Activated CD4-positive, CD25-positive, alpha-beta regulatory T cell (primary cell): Measurements from ENCODE around the gene THADA.
"Not testable (repeated sequence)": the region's sequence is repeated elsewhere in the genome, so short reads cannot be mapped to it uniquely, and the experiment has no call there.

Source experiments
- DNase-seq, 4 experiments: peaks; one replicate each; lab custom pipeline; 2025; lab: John Stamatoyannopoulos, UW

THADA gene

DNA sequence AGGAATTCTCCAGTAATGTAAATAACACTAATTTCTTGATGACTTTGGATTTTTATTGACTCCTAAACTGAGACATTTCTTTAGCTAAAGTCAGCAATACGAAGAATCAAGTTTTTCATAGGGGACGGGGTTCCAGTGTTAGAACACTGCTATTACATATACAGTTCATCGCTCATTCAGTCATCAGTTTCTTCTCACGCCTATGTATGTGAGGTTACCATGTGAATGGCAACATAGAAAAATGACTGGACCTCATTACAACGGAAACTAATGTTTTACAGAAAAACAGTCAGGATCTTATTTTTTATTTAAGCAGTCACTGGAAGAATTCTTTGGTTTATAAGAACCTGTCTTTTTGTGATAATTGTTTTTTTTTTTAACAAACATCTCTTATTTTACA lies 56.4 kb downstream of the THADA start:
- DNase-seq = no peak

DNA sequence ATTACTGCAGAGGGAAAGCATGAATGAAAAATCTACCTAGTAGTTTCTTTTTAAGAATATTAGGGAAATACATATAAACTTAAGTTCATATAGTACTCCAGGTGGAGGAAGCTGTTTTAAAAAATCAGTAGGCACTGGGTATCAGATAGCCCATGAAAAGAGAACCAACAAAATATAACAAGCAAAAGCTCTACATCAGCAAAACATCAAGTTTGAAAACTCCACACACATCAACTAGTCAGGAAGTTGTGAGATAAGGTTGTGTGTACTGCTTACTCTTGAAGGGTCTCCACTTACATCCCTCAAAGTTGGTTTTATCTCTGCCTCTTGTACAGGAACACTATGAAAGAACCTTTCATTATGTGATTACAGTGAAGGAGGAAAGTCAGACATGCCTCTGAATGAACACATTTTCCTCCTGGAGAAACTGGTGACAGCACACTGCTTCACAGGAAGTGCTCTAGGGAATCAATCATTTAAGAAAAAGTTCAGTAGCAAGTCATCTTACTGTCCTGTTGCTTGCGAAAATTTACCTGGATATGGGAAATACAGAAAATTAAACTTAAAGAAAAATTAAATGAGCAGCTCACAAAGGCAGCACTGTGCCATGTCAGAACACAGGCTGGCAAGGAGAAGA lies 57.7 kb downstream of the THADA start:
- DNase-seq = no peak

DNA sequence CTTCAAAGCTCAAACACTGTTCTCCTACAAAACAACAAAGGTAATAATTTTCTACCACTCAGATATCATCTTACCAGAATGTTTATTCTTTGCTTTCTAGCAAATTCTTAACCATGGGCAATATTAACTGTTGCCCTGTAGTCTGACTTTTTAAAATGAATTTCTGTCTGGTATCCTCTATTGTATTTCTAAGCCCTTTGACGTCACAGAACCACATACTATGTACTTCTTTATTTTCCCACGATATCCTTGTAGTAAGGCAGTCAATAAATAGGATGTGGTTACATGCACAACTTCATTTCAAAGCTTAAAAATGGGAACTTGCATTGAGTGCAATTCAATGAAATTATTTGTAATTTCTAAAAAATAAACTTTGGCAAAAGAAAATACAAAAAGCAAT lies 58.7 kb downstream of the THADA start:
- no peak for DNase-seq

DNA sequence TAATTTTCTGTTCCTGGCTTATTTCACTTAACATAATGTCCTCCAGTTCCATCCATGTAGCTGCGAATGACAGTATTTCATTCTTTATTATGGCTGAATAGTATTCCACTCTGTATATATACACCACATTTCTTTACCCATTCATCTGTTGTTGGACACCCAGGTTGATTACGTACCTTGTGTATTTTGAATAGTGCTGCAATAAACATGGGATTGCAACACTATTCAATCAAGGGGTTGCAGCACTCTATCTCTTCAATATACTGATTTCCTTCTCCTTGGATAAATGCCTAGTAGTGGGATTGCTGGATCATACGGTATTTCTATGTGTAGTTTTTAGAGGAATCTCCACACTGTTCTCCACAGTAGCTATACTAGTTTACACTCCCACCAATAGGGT lies 61.3 kb downstream of the THADA start:
- DNase-seq = no peak

DNA sequence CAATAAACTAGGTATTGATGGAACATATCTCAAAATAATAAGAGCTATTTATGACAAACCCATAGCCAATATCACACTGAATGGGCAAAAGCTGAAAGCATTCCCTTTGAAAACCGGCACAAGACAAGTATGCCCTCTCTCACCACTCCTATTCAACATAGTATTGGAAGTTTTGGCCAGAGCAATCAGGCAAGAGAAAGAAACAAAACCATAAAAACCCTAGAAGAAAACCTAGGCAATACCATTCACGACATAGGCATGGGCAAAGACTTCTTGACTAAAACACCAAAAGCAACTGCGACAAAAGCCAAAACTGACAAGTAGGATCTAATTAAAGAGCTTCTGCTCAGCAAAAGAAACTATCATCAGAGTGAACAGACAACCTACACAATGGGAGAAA lies 63.3 kb downstream of the THADA start:
- not testable (repeated sequence) for DNase-seq

DNA sequence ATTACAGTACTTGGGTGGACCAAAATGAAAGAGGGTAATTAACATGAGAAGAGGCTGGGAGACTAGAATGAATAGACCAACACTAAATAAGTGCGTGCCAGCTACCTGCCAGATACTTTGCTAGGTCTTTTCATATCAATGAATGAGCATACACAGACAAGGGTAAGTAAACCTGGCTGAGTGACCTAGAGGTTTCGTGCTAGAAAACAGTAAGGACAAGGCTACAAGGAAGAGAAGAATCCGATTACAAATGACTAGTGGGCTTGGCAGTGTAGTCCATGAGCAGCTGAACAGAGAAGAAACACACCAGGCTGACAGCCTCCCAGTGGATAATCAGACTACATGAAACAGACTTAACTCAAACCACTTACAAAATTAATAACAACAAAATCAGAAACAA lies 64.6 kb downstream of the THADA start:
- no peak for DNase-seq

DNA sequence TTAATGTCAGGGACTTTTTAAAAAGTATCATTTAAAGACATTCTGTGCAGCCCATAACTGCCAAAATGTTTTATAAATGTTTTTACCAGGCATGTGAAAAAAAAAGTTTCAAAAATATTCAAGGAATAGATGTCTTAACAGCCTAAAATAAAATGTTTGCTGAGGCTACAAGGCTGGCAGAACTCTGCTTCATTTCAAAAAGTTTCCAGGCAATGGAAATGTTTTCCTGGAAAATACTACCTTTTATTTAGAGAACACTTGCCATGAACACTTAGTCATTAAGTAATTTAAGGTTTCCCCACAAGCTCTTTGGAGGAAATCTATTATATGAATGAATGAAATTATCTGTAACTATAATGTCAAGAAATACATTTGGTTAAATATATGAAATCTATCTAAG lies 68.8 kb downstream of the THADA start:
- no peak for DNase-seq

DNA sequence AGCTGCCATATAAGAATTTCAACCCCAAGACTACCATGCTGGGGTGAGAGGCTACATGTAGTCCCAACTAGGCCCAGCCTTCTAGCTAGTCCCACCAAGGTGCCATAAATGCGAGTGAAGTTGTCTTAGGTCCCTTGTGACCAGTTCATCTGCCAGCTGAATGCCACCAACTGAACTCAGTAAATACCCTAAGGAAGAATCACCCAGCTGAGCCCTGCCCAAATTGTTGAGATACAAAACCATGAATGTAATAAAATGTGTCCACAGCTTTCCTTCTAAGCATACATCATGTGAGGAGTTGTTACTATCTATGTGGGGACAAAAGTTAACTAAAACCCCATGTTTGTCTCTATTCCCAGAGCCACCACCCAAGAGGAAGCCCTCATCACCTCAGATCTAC lies 70.3 kb downstream of the THADA start:
- no peak for DNase-seq

DNA sequence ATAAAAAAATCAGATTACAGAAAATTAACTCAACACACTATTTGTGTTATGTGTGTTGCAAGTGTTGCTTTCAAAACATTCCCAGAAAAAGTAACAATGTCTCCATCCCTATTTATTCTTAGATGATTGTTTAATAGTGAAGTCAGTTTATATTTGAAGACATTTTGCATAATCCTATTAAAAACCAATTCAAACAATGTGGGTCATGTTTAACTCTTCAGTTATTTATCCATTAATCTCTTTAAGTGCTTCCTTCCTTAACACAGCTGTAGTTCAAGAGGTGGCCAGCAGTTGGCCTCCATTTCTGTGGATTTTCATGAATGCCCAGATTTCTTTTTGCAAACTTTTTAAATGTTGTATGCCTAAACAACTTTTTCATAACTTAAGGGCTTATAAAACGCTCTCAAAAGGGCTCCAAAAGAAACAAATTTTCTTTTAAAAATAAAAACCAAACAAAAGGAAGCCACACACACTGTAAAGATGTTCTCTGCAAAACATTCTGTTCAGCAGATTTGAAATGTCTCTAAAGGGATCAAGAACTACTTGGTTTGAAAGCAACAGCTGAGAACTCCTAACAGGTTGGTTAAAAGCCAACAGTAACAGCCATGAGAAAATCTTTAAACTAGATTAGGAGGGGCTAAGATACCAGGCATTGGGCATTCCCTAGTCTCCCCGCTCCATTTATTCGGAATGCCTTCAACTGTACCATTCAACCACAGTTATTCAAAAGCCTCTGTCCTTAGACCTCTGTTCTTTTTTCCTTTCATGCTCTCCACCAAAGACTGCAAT lies 71.5 kb downstream of the THADA start:
- DNase-seq = no peak

DNA sequence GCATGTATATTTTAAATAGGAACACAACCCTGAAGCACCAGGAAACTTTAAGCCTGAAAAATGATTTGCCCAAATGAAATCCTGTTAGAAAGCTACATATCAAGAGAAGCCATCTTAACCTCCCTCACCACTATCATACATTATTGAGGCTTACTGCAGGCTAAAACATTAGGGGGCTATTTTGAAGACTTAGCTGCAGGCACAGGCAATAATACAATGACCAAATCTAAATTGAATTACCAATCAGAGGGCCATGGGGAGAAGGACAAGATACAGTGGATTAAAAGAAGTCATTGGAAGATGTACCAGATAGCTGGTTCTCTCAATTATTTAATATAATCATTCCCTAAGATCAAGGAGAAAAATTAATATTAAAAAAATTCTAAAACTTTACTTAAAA lies 73.7 kb downstream of the THADA start:
- no peak for DNase-seq

DNA sequence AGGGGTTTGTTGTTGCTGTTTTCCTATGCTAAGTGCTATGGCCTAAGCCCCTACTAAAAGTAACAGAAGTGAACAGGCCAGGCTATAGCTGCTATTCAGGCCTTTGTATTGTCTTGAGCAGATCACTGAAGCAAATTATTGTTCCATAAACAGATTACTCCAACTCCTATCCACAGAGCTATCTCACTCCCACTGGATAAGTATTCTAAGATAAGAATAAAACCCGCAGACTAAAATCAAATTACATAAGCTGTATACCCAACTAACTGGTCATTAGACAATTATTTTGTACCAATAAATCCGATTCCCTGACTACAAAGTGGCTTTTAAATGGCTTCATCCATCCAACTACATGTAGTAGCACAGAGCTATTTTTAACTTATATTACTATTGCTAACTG lies 74.3 kb downstream of the THADA start:
- no peak for DNase-seq

DNA sequence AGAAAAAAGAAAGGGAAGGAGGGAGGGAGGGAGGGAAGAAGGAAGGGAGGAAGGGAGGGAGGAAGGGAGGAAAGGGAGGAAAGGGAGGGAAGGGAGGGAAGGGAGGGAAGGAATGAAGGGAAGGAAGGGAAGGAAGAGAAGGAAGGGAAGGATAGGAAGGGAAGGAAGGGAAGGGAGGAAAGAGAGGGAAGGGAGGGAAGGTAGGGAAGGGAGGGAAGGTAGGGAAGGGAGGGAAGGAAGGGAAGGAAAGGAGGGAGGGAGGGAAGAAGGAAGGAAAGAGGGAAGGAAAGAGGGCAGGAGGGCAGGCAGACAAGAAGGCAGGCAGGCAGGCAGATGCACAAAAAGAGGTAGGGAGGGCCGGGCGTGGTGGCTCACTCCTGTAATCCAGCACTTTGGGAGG lies 74.9 kb downstream of the THADA start:
- no peak for DNase-seq

DNA sequence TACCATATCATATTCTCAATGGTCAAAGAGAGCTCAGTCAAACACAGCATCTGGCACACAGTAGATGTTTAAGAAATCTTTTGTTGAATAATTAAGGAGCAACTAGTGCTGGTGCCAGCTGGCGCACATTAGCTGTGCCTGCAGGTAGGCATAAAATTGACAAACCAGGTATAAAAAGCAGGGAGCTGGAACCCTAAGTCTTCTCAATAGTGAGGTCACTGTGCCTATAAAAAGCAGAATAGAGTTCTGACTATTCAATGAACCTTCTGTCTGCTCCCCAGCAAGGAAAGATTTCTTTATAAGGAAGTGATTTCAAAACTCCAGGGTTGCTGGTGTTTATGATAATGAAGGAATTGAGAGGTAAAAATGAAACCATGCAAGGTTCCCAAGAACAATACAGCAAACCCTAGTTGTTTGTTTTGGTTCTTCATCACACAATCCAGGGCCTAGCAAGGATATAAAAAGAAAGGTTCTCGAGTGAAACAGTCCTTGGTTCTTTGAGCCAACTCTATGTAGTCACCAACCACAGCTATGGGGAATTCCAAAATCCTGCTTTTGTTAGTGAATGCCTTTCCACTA lies 76.1 kb downstream of the THADA start:
- DNase-seq = no peak

DNA sequence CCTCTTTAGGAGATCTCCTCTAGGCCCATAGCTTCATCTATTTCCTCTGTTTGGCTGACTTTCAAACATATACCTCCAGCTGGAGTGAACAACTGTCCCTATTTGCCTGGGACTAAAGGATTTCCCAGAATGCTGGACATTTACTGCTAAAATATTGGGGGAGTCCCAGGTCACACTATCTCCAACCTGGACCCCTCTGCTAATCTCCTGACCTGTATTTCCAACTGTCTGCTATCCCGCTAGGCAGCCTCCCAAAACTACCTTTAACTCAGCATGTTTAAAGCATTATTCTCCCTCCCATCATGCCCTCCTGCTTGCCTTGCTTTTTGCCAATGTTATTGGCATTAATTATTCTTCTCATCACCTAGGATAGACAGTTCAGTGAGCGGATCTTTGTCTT lies 77.1 kb downstream of the THADA start:
- DNase-seq = no peak

DNA sequence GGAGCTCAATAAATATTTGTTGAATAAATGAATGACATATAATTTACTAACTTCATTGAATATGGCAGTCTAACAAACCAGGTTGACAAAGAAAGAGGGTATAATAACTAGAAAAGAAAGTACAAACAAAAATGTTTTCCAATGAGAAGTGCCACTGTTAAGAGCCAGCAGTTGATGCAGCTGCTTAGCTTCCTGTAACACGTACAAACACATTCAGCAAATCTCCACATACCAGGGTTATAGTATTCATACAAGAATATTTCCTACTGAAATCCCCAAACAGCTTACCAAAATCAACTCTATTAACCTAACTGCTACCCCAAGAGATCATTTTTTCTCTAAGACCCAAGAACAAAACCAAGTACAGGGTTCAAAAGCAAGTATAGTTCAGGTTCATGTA lies 77.7 kb downstream of the THADA start:
- no peak for DNase-seq

DNA sequence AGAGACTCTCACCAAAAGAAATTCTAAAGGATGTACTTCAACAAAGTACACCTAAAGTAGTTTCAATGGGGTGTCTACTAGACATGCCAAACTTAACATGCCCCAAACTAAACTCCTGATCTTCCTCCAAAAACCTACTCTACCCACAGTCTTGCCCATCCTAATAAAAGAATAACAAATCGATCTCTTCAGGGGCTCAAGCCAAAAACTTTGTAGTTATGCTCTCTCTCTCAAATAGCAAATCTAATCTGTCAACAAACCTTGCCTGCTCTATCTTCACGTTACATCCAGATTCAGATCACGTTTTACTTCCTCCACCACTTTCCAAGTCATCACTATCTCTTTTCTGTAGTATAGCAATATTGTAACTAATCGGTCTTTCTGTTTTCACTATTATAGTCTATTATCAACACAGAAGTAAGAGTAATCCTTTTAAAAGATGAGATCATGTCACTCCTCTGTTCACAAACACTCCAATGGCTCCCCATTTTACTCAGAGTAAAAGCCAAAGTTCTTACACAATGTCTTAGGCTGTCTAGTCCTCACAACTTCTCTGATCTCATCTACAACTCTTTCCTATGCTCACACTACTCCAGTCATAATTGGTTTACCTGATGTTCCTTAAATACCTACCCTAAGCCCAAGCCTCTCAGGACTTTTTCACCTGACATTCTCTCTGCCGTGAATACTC lies 79.9 kb downstream of the THADA start:
- no peak for DNase-seq

DNA sequence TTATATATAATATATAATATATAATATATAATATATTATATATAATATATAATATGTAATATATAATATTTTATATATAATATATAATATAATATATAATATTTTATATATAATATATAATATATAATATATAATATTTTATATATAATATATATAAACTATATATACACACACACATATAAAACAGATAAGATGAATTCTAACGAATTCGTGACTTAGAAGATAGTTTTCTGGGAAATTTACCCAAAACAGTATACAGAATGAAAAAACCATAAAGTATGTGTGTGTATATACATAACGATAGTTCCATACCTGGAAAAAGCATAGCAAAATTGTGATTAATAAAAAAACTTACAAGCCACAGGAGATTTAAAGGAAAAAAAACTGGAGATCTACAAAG lies 80.6 kb downstream of the THADA start:
- DNase-seq = no peak

DNA sequence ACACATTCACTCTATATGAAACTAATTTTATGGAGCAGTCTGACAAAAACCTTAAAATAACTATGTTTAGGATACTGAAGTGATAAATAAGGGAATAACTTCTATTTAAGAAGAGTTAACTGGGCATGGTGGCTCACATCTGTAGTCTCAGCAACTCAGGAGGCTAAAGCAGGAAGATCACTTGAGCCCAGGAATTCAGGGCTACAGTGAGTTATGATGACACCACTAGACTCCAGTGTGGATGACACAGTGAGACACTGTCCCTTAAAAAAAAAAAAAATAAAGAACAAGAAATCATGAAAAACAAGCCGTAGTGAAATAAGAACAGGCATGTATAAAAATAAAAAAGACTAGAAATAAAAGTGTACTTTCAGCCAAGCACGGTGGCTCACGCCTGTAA lies 82.0 kb downstream of the THADA start:
- DNase-seq = no peak

DNA sequence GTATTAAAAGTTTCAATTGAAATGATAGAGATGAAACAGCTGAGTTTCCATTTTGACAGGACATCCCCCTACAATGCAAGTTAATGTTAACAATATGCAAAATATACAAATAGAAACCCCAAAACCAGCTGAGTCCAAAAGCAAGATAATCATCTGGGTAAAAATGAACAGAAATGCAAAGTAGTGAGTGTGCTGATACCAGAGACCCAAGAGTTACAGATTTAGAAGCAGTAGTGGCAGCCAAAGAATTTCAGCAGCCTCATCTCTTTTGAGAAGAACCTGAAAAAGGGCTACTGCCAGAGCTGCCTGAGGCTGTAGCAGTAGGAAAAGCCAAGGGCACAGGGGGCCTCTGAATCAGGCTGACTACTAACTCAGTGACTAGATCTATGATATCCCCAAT lies 82.6 kb downstream of the THADA start:
- DNase-seq = no peak

DNA sequence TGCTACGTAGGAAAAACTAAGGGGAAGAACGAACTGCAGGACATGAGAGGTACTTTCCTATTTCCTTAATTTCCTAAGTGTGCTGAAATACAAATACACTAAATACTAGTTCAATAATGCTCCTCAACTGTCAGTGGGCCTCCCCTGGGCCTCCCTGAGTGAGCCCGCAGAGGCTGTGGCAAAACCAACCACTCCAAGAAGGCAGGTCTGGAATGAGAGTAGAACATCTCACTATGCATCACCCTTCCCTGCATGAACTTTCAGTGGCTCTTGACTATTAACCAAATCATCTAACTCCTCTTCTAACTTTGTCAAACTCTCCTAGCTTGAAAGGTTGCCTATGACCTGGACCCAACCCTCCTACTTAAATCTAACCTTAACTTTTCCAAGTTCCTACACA lies 84.6 kb downstream of the THADA start:
- no peak for DNase-seq

DNA sequence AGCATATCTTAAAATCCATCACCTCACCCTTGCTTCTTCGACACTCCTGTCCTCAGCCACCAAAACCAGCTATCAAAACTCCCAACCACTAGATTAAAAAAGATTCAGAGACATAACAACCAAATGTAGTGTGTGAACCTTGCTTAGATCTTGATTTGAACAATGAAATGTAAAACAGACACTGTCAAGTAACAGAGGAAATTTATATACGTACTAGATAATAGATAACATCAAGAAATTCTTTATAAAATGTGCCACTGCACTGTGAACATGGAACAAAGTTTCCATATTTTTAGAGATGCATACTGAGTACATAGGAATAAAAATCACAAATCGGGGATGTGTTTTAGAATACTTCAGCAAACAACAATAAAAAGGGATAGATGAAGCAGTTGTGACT lies 86.0 kb downstream of the THADA start:
- DNase-seq = no peak

DNA sequence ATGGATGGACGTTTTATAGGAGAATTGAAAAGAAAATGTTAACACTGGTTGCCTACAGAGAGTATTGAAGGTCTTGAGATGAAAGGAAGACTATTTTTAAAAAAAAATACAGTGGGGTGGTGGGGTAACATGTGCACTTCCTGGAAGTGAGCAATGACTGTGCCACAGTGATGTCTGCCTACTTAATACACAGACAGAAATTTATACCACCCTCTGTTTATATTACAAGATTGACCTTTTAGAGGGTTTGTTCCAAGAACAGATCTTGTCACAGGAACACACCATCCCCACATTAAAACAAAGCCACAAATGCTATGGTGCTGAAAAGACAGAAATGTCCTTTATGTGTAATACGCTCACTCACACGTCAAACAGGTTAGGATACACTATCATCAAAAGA lies 87.6 kb downstream of the THADA start:
- peak in 2 of 4 experiments; percentile 3 to 4 for DNase-seq

DNA sequence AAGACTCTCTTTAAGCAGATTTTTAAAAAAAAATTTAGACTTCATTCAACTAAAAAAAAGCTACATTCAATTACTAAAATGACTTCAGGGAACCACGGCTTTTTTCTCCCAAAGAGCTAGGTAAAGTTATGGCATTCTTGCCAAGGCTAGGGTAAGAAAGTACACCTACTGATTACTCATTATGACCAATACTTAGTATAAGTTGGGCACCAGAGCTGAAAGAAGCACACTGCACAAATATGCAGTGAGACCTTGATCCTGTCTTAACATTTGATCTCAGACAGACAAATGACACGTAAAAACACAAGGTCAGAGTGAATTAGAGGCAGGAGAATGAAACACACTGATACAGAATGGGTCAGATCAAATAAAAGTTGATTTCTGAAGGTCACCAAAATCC lies 88.7 kb downstream of the THADA start:
- no peak for DNase-seq
